Osteocyte (in vitro differentiated cells): Measurements from ENCODE around the gene SEC23A. TPM values are rescaled to one million over a fixed set of nuclear protein-coding genes. Genes with fewer than 3 reads are reported as not detected.
"Not testable (repeated sequence)": the region's sequence is repeated elsewhere in the genome, so short reads cannot be mapped to it uniquely, and the experiment has no call there.

Source experiments
- DNase-seq: peaks from one replicate; pipeline ENCODE4 v3.0.0; 2021; ENCODE audit warnings: mixed read lengths; ENCODE audit not compliant: unreplicated experiment; ENCODE audit errors: extremely low spot score
- H3K27ac Mint-ChIP-seq: one replicate; pipeline ENCODE4 v1.8.0; 2021; ENCODE audit warnings: mild to moderate bottlenecking, mixed read lengths; ENCODE audit not compliant: unreplicated experiment
- H3K27me3 Mint-ChIP-seq: one replicate; pipeline ENCODE4 v1.8.0; 2021; ENCODE audit warnings: mixed read lengths; ENCODE audit not compliant: unreplicated experiment
- H3K36me3 Mint-ChIP-seq: one replicate; pipeline ENCODE4 v1.8.0; 2021; ENCODE audit warnings: mixed read lengths; ENCODE audit not compliant: unreplicated experiment
- H3K4me1 Mint-ChIP-seq: one replicate; pipeline ENCODE4 v1.8.0; 2021; ENCODE audit warnings: mixed read lengths; ENCODE audit not compliant: unreplicated experiment
- H3K4me3 Mint-ChIP-seq: one replicate; pipeline ENCODE4 v1.8.0; 2021; ENCODE audit warnings: mild to moderate bottlenecking, moderate library complexity, mixed read lengths; ENCODE audit not compliant: unreplicated experiment
- H3K9me3 Mint-ChIP-seq: one replicate; pipeline ENCODE4 v1.8.0; 2021; ENCODE audit warnings: mixed read lengths; ENCODE audit not compliant: unreplicated experiment
- long read RNA-seq: library from polyadenylated mRNA; unstranded; transcript quantifications from one replicate; pipeline ENCODE4 v2.0.0, GENCODE V29; 2021
- total RNA-seq: library from RNA; stranded (reverse); gene quantifications from 2 replicates; pipeline ENCODE4 v1.2.1, GENCODE V29; 2021
- TF ChIP-seq, protein P1 (sequence below): fragments of 200-600 bp; sonication (generic); IDR thresholded peaks from 2 replicates; pipeline ENCODE4 v1.5.0; 2021; ENCODE audit warnings: antibody characterized with exemption, mild to moderate bottlenecking, moderate library complexity

SEC23A gene
- total RNA-seq = 159 and 169 TPM in 2 replicates
- long read RNA-seq, full-length matches to known transcripts = 904 of 1,053 reads
- long read RNA-seq, partial matches to known transcripts = 105 of 1,053 reads
- long read RNA-seq, other reads (novel, unspliced or antisense) = 44 of 1,053 reads

DNA sequence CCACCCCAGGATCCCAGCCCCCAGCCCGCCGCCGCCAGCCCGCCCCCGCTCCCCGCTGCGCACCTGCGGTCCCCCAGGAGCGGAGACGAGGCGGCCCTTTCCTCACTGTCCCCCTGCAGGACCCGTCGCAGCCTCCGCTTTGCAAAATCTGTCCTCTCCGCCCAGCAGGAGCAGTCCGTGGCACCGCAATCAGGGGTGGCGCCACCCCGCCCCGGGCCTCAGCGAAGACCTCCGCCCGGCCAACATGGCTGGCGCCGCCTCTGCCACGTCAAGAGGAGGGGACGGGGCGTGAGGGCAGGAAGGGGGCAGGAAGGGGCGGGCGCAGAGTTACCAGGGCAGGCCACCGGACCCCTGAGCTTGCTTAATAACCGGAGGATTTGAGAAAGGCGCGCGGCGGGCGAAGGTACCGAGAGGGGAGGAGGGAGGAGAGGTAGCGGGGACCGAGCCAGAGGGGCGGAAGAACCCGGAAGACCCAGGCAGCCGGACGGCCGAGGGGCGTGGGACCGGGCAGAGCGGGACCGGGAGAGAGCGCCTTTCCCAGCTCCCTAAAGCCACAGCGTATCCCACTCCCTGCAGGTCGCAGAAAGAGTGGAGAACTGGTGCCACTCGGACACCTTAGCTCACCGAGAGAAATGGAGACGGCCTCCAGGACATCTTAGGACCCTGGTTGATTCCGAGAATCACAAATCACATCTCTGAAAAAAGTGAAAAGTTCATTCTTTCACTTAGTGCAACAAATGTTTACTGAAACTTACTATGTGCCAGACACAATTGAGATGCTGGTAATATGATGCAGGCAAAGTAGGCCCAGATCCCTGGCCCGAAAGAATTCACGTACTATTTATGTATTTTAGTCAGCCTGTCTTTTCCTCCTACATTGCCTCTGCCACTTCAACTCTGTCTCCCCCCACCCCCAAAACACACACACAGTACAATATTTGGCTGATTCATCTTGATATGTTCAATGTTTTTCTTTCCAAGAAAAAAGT is at the start of gene SEC23A:
SEC23A (minus strand) TSS at position 267 of the 989 bp plus-strand sequence. CDS start 7,117 bp downstream, outside the sequence.
- Mint-ChIP-seq H3K27me3 (no peaks in the 10 kb centered on the region), H3K4me1 (peaks cover 40% of the 10 kb centered on the region), H3K4me3 (peak within 1 kb of the TSS; percentile 96), H3K36me3 (peaks cover 4% of the 10 kb centered on the region), H3K27ac (peak within 1 kb of the TSS; percentile 98), H3K9me3 (no peaks in the 10 kb centered on the region)
- peak; percentile 94 for DNase-seq
- TF ChIP-seq, protein P1, sequence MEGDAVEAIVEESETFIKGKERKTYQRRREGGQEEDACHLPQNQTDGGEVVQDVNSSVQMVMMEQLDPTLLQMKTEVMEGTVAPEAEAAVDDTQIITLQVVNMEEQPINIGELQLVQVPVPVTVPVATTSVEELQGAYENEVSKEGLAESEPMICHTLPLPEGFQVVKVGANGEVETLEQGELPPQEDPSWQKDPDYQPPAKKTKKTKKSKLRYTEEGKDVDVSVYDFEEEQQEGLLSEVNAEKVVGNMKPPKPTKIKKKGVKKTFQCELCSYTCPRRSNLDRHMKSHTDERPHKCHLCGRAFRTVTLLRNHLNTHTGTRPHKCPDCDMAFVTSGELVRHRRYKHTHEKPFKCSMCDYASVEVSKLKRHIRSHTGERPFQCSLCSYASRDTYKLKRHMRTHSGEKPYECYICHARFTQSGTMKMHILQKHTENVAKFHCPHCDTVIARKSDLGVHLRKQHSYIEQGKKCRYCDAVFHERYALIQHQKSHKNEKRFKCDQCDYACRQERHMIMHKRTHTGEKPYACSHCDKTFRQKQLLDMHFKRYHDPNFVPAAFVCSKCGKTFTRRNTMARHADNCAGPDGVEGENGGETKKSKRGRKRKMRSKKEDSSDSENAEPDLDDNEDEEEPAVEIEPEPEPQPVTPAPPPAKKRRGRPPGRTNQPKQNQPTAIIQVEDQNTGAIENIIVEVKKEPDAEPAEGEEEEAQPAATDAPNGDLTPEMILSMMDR = no peak

- Mint-ChIP-seq H3K27me3 (no peaks in the 10 kb centered on the region), H3K4me3 (no peak overlapping the region), H3K9me3 (no peaks in the 10 kb centered on the region), H3K4me1 (no peaks in the 10 kb centered on the region), H3K36me3 (peaks cover 42% of the 10 kb centered on the region), H3K27ac (no peak overlapping the region)
- DNase-seq = no peak
- TF ChIP-seq, protein P1 = no peak
These were observed 42.4 kb upstream of the SEC23A start for GRCh38 chr14:39145266-39145966.

- DNase-seq, H3K27ac Mint-ChIP-seq, H3K4me1 Mint-ChIP-seq, H3K27me3 Mint-ChIP-seq, H3K9me3 Mint-ChIP-seq, H3K4me3 Mint-ChIP-seq: not testable (repeated sequence)
- peaks cover 30% of the 10 kb centered on the region for H3K36me3 Mint-ChIP-seq
These were observed 40.2 kb upstream of the SEC23A start for GRCh38 chr14:39143226-39143625.

DNA sequence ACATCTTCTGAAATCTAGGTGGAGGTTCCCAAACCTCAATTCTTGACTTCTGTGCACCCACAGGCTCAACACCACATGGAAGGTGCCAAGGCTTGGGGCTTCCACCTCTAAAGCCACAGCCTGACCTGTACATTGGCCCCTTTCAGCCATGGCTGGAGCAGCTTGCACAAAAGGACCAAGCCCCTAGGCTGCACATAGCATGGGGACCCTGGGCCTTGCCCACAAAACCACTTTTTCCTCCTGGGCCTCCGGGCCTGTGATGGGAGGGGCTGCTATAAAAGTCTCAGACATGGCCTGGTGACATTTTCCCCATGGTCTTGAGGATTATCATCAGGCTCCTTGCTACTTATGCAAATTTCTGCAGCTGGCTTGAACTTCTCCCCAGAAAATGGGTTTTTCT is 38.6 kb upstream of the SEC23A start:
- H3K4me3 Mint-ChIP-seq, H3K9me3 Mint-ChIP-seq, H3K27ac Mint-ChIP-seq, H3K27me3 Mint-ChIP-seq, H3K4me1 Mint-ChIP-seq: not testable (repeated sequence)
- H3K36me3 Mint-ChIP-seq = peaks cover 23% of the 10 kb centered on the region
- peak; percentile 69 for DNase-seq

GRCh38 chr14:39140170-39140569 is 37.1 kb upstream of the SEC23A start:
- no peak for DNase-seq
- TF ChIP-seq, protein P1 = no peak
- no peaks in the 10 kb centered on the region for H3K9me3 Mint-ChIP-seq
- no peaks in the 10 kb centered on the region for H3K4me1 Mint-ChIP-seq
- peaks cover 21% of the 10 kb centered on the region for H3K36me3 Mint-ChIP-seq
- H3K27ac Mint-ChIP-seq = no peak overlapping the region
- no peaks in the 10 kb centered on the region for H3K27me3 Mint-ChIP-seq
- H3K4me3 Mint-ChIP-seq = no peak overlapping the region
